ENCODE results near the gene CCM2L. TPM values are rescaled to one million over a fixed set of nuclear protein-coding genes. Genes with fewer than 3 reads are reported as not detected.

Gene CCM2L
- total and polyA plus RNA-seq, 2 of the 8 experiments (the other 6 are each of a cell fraction or from before 2014, with no cell fraction given), result 5.5 to 15.8 TPM

GRCh38 chr20:31968291-31969126 is 41.7 kb upstream of the CCM2L start:
- CTCF ChIA-PET (ENCODE audit: partially characterized antibody), result interaction anchor here (0.6 to 3.2 kb wide), 19 partner anchors 10 to 216 kb away, joined by 3 to 13 read pairs (median 4); partner anchors contain the start of gene PDRG1
- H3K9me3 ChIP-seq (ENCODE audit: insufficient read depth in 2 of 2, low read depth in 1 of 2, low read length in 1 of 2), result no peaks in the 10 kb centered on the region
- TF ChIP-seq E2F6 (IDR thresholded peaks at IDR 0.05) (no peak), RNF2 (IDR thresholded peaks at IDR 0.05; ENCODE audit: borderline replicate concordance, low read depth, low read length, missing control alignments, poor library complexity, severe bottlenecking) (no peak), SP2 (IDR thresholded peaks at IDR 0.05; ENCODE audit: low read length) (no peak), JUND (IDR thresholded peaks at IDR 0.05; ENCODE audit: low read length) (0 out of 2 replicates have a peak, but pooled peaks have one; percentile 42), KDM1A (IDR thresholded peaks at IDR 0.05; ENCODE audit: borderline replicate concordance, low read length) (peak; percentile 60; the same call in 1 of the 2 replicates), CREB1 (IDR thresholded peaks at IDR 0.05) (peak; percentile 45; the same call in 1 of the 2 replicates), POLR2A (IDR thresholded peaks at IDR 0.05; ENCODE audit: control extremely low read depth in 1 of 2, low read depth in 2 of 2, low read length in 2 of 2) (0 out of 3 replicates have a peak, but pooled peaks of 1 of the 2 experiments have one; percentile 49), ASH2L (IDR thresholded peaks at IDR 0.05; ENCODE audit: low read length) (peak; percentile 75), SUZ12 (IDR thresholded peaks at IDR 0.05; ENCODE audit: low read length) (no peak), TAF1 (IDR thresholded peaks at IDR 0.05; ENCODE audit: low read depth, low read length) (peak; percentile 58), JUN (IDR thresholded peaks at IDR 0.05; ENCODE audit: low read depth, low read length) (no peak)

More at GRCh38 chr20:31968291-31969126, 41.7 kb upstream of the CCM2L start:
- Histone ChIP-seq H3K79me1 (ENCODE audit: low read depth, low read length) (no peaks in the 10 kb centered on the region), H2BK5ac (ENCODE audit: low read depth, low read length) (no peak overlapping the region), H4K20me1 (replicated peaks in 1 of 2; ENCODE audit: control insufficient read depth in 1 of 2, insufficient read depth in 2 of 2, low read length in 2 of 2) (peaks cover 3 to 5% of the 10 kb centered on the region in 2 experiments), H3K4me3 (ENCODE audit: extremely low read depth in 1 of 4, insufficient read depth in 2 of 4, low read depth in 3 of 4, low read length in 4 of 4) (peak overlapping the region; percentile 43 to 70 (median 64)), H3K23me2 (ENCODE audit: low read depth, low read length) (peaks cover 3% of the 10 kb centered on the region; the same call in 1 of the 2 replicates), H4K5ac (ENCODE audit: insufficient read length, low read depth, low read length) (no peak overlapping the region), H3K4me2 (ENCODE audit: insufficient read depth in 1 of 2, low read depth in 2 of 2, low read length in 2 of 2) (peak overlapping the region; percentile 87 to 99), H3K18ac (ENCODE audit: extremely low read depth, low read length) (no peak overlapping the region), H4K91ac (replicated peaks; ENCODE audit: insufficient read length, low read length) (no peak overlapping the region), H2BK15ac (ENCODE audit: low read length) (no peak overlapping the region), H3K27ac (ENCODE audit: low read depth, low read length) (no peak overlapping the region), H3K14ac (ENCODE audit: insufficient read length) (no peak overlapping the region), H3K4me1 (replicated peaks in 1 of 4; ENCODE audit: control insufficient read depth in 3 of 4, insufficient read depth in 4 of 4, low read length in 3 of 4) (peaks cover 0 to 12% (median 7%) of the 10 kb centered on the region in 4 experiments; a peak in 5 of 7 replicates), H2BK12ac (ENCODE audit: low read depth, low read length) (no peak overlapping the region), H2AFZ (ENCODE audit: low read length) (no peak overlapping the region; the same call in 1 of the 2 replicates), H2AK5ac (ENCODE audit: low read depth, low read length) (no peak overlapping the region), H3K23ac (ENCODE audit: insufficient read length) (no peak overlapping the region), H3K79me2 (ENCODE audit: control insufficient read depth in 1 of 2, insufficient read depth in 2 of 2, low read length in 2 of 2) (no peaks in the 10 kb centered on the region), H3K36me3 (ENCODE audit: control insufficient read depth in 2 of 4, insufficient read depth in 4 of 4, low read length in 3 of 4) (no peaks in the 10 kb centered on the region), H4K8ac (ENCODE audit: extremely low read depth, insufficient read depth, low read length) (no peak overlapping the region), H3K4ac (replicated peaks; ENCODE audit: insufficient read length, low read depth, low read length) (no peak overlapping the region), H2BK20ac (ENCODE audit: low read length) (no peak overlapping the region), H3K9ac (replicated peaks in 1 of 4; ENCODE audit: extremely low read depth in 1 of 4, low read depth in 3 of 4, low read length in 3 of 4) (peak overlapping the region in 1 of 4 experiments; percentile 13; a peak in 2 of 7 replicates), H3K56ac (replicated peaks; ENCODE audit: insufficient read length, low read depth, low read length) (no peak overlapping the region), H3K27me3 (replicated peaks in 1 of 4; ENCODE audit: control insufficient read depth in 3 of 4, extremely low read depth in 1 of 4, insufficient read depth in 3 of 4, low read length in 3 of 4) (peaks cover 0 to 8% (median 2%) of the 10 kb centered on the region in 4 experiments; a peak in 5 of 7 replicates), H2BK120ac (replicated peaks; ENCODE audit: low read depth, low read length) (no peak overlapping the region)
- FAIRE-seq (no peak), DNase-seq (ENCODE audit: low read depth in 1 of 2, low spot score in 2 of 2) (peak; percentile 77 to 99)
- 8% methylated on average over 42 of the region's 57 CpGs; no CpG with 5 or more reads in 1 of the 2 experiments for WGBS, 2 experiments (ENCODE audit: extremely low coverage in 1 of 2, insufficient coverage in 1 of 2, insufficient read length in 1 of 2, insufficient replicate concordance in 2 of 2, low coverage in 1 of 2, low lambda C conversion rate in 2 of 2, missing lambda C conversion rate in 1 of 2)
- POLR2A ChIA-PET (ENCODE audit: partially characterized antibody), result interaction anchor here (0.5 to 1.8 kb wide), 11 partner anchors 9 to 327 kb away, joined by 3 to 8 read pairs (median 3); partner anchors contain the start of genes PDRG1 and TM9SF4
